Tibial nerve (tissue), 3 donors: Measurements from ENCODE around the gene NOTCH1.

Source experiments
- POLR2A ChIP-seq, 2 donors: fragments of 450-650 bp; IDR thresholded peaks; one replicate each; pipeline ENCODE4 v1.6.1; 2017; ENCODE audit warnings: antibody characterized with exemption in 2 of 2, mild to moderate bottlenecking in 2 of 2, moderate library complexity in 2 of 2
- TF ChIP-seq, protein P1 (sequence below), 5 experiments: fragments of 200-600 bp in 3 of 5; fragments of 450-650 bp in 2 of 5; sonication (generic) in 3 of 5; IDR thresholded peaks; one replicate each; pipeline ENCODE4 v1.5.1; 2016 to 2019; ENCODE audit warnings: antibody characterized with exemption in 5 of 5, mild to moderate bottlenecking in 3 of 5, moderate library complexity in 2 of 5

GRCh38 chr9:136492978-136493522 is 52.8 kb downstream of the NOTCH1 start:
- TF ChIP-seq, protein P1, sequence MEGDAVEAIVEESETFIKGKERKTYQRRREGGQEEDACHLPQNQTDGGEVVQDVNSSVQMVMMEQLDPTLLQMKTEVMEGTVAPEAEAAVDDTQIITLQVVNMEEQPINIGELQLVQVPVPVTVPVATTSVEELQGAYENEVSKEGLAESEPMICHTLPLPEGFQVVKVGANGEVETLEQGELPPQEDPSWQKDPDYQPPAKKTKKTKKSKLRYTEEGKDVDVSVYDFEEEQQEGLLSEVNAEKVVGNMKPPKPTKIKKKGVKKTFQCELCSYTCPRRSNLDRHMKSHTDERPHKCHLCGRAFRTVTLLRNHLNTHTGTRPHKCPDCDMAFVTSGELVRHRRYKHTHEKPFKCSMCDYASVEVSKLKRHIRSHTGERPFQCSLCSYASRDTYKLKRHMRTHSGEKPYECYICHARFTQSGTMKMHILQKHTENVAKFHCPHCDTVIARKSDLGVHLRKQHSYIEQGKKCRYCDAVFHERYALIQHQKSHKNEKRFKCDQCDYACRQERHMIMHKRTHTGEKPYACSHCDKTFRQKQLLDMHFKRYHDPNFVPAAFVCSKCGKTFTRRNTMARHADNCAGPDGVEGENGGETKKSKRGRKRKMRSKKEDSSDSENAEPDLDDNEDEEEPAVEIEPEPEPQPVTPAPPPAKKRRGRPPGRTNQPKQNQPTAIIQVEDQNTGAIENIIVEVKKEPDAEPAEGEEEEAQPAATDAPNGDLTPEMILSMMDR (IDR thresholded peaks at IDR 0.05), result no peak
- no peak for TF ChIP-seq POLR2A (IDR thresholded peaks at IDR 0.05)
